ENCODE results near the gene ZNF583.

Gene ZNF583

DNA sequence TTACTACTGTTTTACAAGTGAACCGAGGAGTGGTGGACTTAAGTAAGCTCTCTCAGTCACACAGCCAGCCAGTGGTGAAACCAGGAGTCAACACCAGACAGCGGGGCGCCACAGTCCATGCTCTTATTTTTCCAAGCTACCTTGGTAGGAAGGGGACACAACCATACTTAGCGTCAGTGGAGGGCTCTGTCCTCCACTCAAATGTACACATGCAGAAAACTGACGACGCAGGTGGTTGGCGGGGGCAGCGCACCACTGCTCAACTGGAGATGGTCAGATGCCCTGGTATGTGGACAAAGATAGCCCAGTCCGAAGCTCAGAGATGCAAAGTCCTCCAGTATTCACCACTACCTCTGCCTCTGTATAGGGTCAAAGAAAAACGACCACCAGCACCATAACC lies 72.0 kb downstream of the ZNF583 start:
- Histone ChIP-seq H3K4me3 (no peak overlapping the region), H3K9me3 (peaks cover 0 to 52% (median 33%) of the 10 kb centered on the region in 3 donors), H3K27ac (no peak overlapping the region), H3K4me1 (peaks cover 0 to 22% (median 16%) of the 10 kb centered on the region in 4 donors), H3K36me3 (peaks cover 33 to 43% (median 42%) of the 10 kb centered on the region in 3 donors), H3K27me3 (no peaks in the 10 kb centered on the region)
- intact Hi-C loops (cut with DNase I; ENCODE audit: low total_unique reads), result no loop called here
- TF ChIP-seq, protein P1, sequence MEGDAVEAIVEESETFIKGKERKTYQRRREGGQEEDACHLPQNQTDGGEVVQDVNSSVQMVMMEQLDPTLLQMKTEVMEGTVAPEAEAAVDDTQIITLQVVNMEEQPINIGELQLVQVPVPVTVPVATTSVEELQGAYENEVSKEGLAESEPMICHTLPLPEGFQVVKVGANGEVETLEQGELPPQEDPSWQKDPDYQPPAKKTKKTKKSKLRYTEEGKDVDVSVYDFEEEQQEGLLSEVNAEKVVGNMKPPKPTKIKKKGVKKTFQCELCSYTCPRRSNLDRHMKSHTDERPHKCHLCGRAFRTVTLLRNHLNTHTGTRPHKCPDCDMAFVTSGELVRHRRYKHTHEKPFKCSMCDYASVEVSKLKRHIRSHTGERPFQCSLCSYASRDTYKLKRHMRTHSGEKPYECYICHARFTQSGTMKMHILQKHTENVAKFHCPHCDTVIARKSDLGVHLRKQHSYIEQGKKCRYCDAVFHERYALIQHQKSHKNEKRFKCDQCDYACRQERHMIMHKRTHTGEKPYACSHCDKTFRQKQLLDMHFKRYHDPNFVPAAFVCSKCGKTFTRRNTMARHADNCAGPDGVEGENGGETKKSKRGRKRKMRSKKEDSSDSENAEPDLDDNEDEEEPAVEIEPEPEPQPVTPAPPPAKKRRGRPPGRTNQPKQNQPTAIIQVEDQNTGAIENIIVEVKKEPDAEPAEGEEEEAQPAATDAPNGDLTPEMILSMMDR (IDR thresholded peaks at IDR 0.05), result no peak
- DNase-seq, result no peak
